HG03025 (cell line): ENCODE measurements around the gene ANKRD34A.

ENCODE experiments used
- ATAC-seq: cut with Tn5 transposase; IDR thresholded peaks from one replicate; pipeline ENCODE4 v1.9.1; 2021; ENCODE audit warnings: mild to moderate bottlenecking, moderate library complexity; ENCODE audit not compliant: unreplicated experiment, low FRiP score

Gene ANKRD34A

DNA sequence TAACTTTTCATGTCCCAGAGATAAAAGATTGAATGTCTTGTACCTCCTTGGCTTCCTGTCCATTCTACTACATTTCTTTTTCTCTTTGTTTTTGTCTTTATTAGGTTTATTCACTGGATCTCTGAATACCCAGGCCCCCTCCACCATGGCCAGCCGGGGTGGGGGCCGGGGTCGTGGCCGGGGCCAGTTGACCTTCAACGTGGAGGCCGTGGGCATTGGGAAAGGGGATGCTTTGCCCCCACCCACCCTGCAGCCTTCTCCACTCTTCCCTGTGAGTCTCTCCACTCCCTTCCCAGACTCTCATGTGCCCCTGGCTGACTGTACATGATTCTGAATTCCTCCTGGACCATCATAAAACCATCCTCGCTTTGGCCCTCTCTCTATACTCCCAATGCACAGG, 10.3 kb upstream of the ANKRD34A start:
- ATAC-seq, result no peak

GRCh38 chr1:145972580-145972979, 8.2 kb upstream of the ANKRD34A start:
- no peak for ATAC-seq

- no peak for ATAC-seq
Measured at GRCh38 chr1:145967288-145967687, 2.9 kb upstream of the ANKRD34A start.

DNA sequence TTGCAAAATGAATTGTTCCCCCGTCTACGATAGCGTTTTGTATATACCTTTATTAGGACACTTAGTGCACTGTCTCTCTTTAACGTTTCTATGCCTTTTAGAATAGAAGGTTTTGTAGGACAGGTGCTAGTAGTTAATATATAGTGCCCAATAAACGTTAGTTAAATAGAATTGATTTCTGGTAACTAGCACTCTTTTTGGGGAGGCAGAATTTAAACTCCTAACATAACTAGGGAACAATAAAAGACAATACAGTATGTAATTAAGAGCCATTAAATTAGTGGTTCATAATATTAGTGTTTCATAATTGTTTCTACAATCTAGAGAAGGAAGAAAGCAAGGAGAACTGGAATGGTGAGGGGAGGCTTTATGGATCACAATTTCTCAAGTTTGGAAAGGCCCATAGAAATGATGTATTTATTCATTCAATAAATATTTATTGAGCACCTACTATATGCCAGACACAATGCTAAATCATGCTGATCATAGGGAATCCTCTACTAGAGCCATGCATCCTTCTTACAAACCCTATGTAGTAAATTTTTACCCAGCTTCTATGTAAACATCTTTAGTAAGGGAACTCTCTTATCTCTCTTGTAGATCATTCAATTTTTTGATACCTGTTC, 857 bp upstream of the ANKRD34A start:
- ATAC-seq, result no peak

- ATAC-seq, result no peak
Measured at GRCh38 chr1:145963265-145964019, 933 bp downstream of the ANKRD34A start.

GRCh38 chr1:145962157-145963102, 1.9 kb downstream of the ANKRD34A start:
- ATAC-seq, result no peak

- ATAC-seq, result no peak
Measured at GRCh38 chr1:145961425-145962156, 2.8 kb downstream of the ANKRD34A start.

- ATAC-seq, result no peak
Measured at GRCh38 chr1:145961109-145961424, 3.3 kb downstream of the ANKRD34A start.

GRCh38 chr1:145960468-145961108, 3.8 kb downstream of the ANKRD34A start:
- no peak for ATAC-seq

- ATAC-seq, result no peak
Measured at GRCh38 chr1:145959957-145960467, 4.4 kb downstream of the ANKRD34A start.

- ATAC-seq, result no peak
Measured at GRCh38 chr1:145959333-145959732, 5.0 kb downstream of the ANKRD34A start.

GRCh38 chr1:145958734-145959133, 5.6 kb downstream of the ANKRD34A start:
- no peak for ATAC-seq

GRCh38 chr1:145957443-145958319, 6.7 kb downstream of the ANKRD34A start, which contains the start of gene LIX1L:
Gene LIX1L (minus strand): TSS chr1:145958017. CDS start chr1:145957927, 90 bp downstream.
- ATAC-seq, result peak; percentile 82

GRCh38 chr1:145956781-145957442, 7.5 kb downstream of the ANKRD34A start:
- no peak for ATAC-seq

- ATAC-seq, result no peak
Measured at GRCh38 chr1:145956361-145956760, 8.0 kb downstream of the ANKRD34A start.

DNA sequence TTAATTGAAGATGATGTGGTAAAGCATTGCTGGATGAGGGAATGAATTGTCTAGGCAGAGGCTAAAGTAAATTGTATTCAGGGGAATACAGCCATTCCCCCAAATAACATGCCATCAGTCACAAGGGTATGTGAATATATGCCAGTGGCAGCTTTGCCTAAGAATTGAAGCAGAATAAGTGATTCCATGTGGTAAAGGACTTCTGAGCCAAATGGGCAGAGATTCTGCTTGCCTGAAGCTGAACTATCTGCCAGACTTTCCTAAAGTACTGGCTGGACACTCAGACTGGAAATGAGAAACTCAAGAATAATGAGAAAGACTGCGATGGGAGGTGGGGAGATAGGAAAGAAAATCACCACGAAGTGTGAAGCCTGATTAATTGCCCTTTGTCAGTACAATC, 8.9 kb downstream of the ANKRD34A start:
- ATAC-seq, result no peak

- ATAC-seq, result no peak
Measured at GRCh38 chr1:145953861-145954260, 10.5 kb downstream of the ANKRD34A start.

DNA sequence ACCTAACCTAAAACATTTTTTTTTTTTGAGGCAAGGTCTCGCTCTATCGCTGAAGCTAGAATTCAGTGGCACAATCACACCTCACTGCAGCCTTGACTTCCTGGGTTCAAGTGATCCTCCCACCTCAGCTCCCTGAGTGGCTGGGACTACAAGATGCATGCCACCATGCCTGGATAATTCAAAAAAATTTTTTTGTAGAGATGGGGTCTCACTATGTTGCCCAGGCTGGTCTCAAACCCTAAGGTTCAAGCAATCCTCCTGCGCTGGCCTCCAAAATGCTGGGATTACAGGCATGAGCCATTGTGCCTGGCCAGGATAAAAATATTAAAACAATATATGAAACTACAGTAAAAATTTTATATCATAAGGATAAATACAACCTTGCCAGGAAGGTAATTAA, 11.5 kb downstream of the ANKRD34A start:
- ATAC-seq, result no peak
